ENCODE data around the gene ARL14.

- TF ChIP-seq CTCF (IDR thresholded peaks at IDR 0.05) (no peak), POLR2A (IDR thresholded peaks at IDR 0.05) (no peak)
These were observed 27.4 kb upstream of the ARL14 start for GRCh38 chr3:160649596-160649995.

Measured in body of pancreas (tissue), 4 donors.